GM21723 (cell line): Measurements from ENCODE around the gene ADCY5.

Experiments
- ATAC-seq: cut with Tn5 transposase; IDR thresholded peaks from one replicate; pipeline ENCODE4 v1.9.1; 2021; ENCODE audit warnings: mild to moderate bottlenecking, moderate library complexity; ENCODE audit not compliant: unreplicated experiment

The ADCY5 gene

DNA sequence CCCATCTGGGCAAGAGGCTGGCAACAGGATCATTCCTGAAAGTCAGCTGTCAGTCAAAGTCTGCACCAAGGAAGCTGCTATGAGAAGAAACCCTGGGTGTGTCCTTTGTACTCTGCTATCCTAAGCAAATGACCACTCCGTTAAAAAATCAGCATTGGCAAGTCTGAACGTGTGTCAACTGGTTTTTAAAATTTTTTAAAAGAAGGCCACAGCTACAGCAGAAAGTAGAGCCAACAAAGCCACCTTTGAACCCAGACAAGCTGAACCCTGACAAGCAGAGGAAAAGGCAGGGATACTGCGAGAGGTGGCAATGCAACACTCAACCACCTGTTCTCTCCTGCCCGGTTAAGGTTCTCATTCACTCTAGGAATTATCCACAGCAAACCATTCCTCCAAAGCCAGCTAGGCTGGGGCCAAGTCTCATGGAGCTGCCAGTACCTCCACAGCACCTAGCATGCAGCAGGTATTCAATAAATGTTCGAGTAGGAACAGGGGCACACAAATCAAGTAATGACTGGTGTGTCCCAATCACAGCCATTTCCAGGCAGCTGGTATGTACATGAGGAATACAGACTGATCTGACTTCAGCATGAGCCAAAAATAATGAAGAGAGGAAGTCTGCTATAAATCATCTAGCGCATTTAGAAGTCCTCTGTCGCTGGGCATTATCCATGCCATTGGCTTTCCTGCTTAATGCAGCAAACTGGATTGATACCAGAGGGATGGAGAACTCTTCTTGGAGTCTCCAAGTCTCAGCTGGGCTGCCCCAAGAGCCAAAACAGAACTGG is 76.0 kb downstream of the ADCY5 start:
- no peak for ATAC-seq

DNA sequence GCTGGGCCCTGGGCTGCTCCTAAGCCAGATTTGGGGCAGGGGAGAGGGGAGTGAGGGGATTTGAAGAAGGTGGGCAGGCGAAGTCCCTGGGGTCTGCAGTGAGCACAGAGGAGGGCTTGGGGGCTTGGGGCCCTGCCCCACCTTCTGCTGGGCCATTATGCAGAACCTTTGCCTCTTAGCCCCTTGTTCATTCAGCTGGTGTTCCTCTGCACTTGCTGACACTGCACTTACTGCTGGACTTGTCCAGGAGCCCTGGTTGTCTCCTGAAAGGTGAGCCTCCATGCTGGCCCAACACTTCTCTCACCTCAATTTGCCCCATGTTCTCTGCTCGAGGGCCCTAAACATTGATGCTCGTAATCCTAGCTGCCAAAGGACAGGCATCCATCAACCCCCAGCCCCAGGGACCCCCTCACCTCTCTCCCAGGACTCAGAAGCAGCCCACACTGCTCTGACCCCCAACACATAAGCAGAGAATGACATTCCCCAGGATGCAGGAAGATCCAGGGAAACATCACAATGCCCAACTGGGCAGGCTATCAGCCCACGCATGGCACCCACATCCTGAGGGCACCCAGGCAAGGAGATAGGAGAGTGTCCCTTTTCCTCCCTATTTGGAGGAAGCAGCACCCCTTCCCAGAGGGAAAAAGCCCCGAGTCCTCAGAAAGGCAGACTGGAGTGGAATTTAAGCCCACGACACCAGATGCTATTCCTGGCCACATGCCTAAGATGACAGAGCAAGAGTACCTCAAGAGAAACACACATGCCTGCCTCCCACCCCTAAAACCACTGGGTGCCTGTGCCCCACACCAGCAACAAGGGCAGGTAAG is 76.8 kb downstream of the ADCY5 start:
- ATAC-seq = no peak

DNA sequence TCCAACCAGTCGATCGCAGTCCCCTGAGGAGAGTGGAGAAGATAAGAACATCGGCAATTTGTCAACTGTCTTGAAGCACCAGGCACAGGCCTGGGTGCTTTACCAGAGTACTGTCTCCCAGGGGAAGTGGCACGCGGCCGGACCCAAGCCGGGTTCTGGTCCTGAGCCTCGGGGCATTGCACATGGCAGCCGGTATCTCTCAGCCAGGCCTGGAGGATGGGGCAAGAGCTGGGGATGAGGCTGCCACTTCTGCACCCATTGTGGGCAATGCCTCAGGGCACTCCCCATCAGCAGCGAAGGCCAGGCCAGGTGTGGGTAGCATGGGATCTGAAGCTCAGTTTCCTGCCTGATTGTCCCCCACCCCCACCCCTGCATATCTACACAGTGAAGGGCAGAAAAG is 77.5 kb downstream of the ADCY5 start:
- ATAC-seq = no peak

DNA sequence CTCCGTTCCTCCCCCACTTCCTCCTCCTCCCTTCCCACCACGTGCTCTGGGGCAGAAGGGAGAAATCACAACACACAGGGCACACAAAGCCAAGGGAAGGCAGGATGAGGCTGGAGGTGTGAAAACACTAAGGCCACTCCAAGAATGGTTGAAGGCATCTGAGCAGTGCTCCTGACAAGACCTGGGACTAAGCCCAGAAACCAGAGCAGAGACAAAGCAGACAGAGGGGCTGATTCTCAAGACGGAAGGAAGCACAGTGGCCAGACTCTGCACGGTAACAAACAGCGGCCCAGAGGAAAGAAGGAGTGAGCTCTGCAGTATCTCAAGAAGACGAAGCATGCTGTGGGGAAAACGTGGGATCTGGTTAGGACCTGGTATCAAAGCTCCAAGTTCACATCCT is 78.1 kb downstream of the ADCY5 start:
- no peak for ATAC-seq

DNA sequence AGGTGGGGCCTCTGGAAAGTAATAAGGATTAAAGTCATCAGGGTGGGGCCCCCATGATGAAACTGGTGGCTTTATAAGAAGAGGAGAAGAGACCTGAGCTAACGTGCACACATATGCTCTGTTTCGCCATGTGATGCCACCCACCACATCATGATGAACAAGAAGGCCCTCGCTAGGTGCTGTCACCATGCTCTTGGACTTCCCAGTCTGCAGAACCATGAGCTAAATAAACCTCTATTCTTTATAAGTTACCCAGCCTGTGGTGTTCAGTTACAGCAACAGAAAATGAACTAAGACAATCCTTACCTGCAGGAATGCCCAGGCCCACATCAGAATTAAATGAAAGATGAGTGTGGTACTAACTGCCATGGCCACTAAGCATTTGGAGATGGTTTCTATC is 79.8 kb downstream of the ADCY5 start:
- ATAC-seq = no peak

DNA sequence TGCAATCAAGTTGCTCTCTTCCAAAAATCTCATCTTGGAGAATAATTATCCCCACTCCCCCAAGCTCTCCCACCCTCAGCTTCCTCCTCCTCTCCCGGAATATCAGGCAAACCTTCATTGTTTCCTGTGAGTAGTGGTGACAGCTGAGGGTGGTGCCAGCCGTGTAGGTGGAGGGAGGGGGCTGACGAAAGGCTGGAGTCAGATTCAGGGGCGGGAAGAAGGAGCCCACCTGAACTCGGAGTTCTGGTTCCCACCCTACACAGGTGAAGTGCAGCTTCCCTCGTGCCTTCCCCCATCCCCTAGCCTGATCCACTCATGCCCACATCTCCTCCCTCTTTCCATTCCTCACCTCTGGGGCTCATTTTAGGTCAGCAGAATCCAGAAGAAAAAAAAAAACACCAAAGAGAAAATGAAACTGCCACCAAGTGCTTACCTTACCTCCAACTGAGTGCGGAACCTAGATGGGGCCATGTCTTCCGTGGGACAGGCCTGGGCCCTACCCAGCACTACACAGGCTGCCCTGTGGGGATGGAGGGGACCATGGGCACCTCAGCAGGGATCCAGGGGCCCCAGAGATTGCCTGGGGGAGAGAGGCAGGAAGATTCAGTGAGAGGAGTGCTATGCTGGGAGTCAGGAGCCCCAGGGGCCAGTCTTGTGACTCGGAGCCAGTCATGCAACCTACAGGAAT is 81.3 kb downstream of the ADCY5 start:
- ATAC-seq = no peak

DNA sequence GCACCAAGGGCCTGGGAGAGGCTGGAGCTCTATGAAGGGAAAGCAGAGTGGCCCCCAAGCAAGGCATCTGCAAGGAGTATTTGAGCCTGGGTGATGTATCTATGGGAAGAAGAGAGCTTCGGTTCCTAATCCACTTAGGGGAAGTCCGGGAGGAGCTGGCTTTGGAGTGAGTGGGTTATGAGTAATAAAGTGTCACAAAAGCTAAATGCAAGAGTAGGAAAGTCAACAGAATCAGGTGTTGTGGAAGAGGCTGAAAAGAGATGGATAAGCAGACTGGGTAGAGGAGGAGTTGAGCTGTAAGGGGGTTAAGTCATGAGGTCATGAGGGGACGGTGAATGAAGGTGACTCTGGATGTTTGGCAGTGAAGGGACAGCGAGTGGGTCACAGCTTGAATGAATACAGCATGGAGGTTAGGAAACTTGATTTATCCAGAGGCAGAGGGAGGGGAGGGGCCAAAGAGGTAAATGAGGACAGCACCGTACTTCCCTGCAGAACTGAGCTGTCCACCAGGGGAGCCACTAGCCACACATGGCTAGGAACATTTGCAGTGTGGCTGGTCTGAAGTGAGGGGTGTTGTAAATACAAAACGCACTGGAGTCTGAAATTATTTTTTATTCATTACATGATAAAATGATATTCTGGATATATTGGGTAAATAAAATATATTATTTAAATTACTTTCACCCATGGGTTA is 83.3 kb downstream of the ADCY5 start:
- no peak for ATAC-seq

DNA sequence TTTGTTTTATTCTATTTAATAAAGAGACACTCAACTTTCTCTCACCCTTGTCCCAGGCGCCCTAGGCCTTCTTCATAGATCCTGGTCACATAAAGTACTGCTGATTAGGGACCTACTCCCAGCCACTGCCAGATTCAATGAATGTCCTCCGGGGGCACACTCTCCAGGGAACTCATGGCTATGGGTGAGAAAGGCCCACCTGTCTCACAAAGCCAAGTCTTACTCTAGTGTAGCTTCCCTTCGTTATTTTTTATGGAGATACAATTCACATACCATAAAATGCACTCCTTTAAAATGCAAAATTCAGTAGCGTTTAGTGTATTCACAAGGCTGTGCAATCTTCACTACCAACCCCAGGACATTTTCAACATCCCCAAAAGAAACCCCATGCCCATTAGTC is 87.8 kb downstream of the ADCY5 start:
- ATAC-seq = no peak

DNA sequence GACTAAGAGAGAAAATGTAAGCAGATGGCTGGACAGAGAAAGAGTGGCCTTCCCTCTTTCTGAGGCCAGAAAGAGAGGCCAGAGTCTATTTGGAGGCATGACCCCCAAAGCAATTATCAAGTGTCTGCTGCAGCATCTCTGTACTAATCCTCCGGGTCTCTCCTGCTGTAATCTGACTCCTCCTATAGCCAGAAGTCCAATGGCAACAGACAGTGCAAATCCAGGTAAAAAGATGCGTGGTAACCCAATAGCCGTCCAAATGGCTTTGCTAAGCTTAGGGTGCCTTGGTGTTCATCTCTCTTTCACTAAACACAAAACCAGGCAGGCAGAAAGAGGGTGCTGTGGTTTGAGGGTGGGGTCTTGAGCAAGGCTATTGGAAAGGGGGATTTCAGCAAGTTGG is 91.6 kb downstream of the ADCY5 start:
- ATAC-seq = no peak

DNA sequence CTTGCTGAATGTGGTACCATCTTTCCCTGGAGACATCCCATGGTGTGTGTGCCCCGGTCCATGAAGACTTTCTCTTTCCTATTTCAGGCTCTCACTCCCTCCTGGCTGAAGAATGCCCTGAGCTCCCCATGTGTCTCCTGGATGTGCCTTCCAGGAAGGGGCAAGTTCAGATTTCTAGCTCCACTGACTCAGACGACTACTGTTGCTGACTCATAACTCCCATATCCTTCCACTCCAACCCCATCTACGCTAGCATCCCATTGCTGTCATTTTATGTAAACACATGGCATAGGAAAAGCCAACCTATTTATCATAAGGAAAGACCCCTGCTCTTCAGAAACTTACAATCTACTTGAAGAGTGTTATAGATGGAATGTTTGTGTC is 95.0 kb downstream of the ADCY5 start:
- ATAC-seq = no peak

DNA sequence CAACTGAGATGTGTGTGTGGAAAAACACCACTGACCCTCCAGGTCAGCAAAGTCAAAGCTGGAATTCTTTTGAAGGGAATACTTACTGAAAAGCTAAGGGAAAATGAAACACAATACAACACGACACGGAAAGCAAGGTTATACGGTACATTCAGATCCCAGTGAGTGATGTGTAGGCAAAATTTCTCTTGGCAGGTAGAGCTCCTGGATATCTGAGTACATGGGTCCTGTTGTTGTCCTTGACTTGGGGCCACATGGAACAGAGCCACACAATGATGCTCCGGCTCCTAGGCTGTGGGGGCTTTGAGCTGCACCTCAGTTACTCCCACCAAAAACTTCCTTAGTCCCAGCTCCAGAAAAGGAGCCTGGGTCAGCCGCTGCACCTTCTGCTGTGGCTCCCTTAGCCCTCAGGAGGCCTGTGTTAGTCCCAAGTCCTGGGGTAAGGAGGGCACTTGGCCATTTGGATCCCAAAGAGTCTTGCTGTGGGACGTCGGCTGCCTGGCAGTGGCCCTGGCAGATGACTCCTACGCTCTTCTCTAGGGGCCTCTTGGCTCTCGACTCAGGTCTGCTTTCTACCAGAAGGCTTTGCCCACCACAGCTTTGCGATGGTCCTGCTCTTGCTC is 95.6 kb downstream of the ADCY5 start:
- ATAC-seq = no peak

DNA sequence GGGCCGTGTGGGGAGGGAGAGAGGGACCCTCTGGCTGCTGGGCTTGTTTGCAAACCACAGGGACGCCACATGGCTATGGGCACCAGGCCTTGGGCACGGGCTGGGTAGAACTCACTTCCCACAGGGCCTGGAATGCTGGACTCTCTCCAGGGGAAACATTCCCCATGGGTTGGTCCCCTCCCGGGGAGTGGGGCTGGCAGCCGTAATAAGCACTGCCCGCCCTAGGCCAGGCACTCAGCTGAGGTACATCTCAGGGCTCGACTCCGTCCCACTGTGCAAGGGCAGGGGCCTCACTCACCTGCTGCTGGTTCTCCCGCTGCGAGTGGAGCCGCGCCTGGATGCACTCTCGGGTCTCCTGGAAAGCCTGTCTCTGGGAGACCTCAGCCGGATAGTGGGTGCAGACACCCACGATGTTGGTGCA is 96.7 kb downstream of the ADCY5 start:
- no peak for ATAC-seq

DNA sequence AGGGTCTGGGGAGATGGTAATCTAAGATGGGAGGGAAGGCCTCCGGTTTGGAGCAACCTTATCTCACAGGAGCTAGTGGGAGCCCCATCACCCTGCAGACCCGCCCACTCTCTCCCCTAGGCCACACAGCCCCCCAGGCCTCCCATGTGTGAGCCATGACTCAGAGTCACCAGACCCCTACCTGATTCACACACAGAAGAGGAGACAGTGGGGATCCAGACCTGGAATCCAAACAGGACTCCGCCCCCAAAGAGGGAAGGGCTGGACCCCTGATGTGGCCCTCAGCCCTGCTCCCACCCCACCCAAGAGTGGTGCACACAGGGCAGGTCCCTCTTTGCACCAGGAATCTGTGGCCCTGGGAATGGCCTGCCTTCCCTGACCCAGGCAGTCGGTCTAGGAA is 97.4 kb downstream of the ADCY5 start:
- no peak for ATAC-seq

DNA sequence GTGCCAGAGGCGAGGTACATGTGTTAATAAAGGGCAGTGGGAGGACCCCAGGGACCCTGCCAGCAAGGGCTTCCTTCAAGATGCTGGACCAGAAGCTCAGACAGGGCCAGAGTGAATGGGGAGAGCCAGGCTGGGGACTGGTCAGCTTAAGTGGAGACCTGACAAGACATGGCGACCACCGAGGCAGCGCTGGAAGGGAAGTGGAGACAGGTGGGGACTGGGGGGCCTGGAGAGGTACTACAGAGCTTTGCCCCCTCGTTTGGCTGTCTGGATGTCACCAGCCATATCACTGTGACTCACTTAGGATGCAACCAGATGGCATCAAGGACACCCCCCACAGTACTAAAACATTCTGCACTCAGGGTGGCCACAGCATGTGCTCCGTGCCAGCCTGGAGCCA is 97.9 kb downstream of the ADCY5 start:
- no peak for ATAC-seq

DNA sequence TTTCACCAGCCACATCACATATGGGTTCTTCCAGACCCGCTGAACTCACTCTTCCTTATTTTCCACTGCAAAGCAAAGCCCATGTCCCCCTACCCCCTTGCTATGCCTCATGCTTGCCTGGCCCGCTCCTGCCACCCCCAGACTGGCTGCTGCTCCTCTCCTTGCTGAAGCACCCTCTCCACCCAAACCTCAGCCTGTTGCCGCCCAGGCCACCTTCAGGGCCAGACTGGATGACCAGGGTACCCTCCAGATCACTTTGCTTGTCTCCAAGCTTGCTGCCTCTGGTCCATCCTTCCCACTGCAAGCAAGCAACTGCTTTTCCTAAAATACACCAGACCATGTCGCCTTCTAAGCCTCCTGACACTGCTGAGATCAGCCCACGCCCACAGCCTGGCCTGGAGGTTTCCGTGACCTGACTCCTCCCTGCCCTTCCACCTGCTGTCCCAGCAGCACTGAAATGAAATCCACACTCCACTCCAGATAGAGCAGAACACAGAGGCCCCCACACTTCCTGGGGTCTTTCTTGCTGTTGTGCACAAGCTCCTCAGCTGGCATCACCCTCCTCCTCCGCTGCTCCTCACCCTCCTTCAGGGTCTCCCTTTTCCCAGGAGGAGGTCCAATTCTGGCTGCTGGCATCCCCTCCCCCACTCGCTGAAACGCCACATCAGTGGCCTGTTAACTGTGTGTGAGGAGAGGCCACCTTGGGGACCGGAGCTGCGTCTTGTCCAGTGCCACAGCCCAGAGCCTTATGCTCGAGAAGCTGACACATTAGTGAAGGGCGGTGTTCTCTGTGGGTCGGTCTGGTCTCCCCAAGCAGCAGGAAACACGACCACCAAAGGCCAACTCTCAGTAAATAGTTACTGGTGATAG is 99.1 kb downstream of the ADCY5 start:
- no peak for ATAC-seq

DNA sequence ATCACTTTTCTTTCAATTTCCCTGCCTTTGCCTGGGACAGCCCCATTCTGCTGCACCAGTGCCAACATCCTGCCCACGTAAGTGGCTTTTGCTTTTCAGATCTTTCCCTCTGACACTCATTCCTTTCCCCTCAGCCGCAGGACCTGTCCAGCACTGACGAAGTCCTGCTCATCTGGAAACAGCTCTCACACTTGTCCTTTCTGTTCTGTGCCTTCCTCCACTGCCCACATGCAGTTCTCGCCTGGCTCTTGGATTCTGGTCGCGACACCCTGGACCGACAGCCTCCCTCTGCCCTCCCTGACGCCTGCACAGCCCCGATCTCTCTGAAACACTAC is 99.7 kb downstream of the ADCY5 start:
- ATAC-seq = no peak

DNA sequence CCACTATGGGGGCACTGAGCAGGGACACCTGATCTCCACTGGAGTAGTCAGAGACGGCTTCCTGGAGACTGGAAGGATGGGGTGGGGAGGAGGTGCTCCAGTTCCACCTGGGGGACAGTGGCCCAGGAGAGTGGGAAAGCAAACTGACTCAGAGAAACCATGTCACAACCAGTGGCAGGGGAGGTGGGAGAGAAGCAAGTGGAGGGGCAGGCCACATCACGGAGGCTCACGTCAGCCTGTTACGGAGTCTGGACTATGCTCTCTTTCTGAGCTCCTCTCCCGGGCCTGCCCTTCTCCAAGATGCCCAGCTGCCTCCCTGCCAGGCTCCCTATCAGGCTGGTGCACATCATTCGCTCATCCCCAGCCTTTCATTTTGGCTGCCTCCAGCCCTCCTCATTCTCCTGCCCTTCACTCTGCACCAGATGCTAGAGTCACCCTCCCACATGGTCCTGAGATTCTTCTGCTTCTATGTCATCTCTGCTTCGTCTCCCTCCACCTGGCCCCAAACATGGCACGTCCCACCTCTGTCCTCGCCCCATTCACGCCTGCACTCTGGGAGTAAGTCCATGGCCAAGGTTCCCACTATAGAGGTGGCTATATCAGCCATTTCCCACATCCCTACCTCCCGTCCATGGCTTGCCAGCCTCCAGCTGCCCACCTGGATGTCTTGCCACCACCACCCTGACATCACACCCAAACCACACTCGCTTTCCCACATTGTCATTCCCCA is 100.3 kb downstream of the ADCY5 start:
- ATAC-seq = no peak

DNA sequence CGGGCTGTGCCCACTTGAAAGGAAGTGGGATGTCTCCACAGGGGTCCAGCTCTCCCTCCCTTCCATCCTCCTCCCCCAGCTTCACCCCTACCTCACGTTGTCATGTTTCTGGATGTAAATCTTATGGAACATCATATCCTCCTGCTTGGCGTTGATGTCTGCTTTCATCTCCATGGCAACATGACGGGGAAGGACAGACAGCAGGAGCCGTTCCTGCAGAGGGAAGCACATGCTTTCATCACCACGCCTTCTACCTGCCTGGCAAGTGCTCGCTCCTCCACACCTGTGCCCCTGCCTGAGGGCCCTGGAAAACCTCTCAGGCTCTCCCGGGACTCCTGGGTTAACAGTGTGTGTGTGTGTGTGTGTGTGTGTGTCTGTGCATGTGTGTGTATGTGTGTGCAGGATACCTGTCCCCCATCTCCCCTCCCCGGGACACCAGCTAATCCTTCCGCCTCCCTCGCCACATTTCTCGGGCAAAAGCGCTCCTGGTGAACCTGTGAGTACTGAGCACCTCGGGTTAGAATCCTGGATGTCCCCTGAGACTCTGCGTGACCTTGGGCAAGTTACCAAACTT is 101.1 kb downstream of the ADCY5 start:
- no peak for ATAC-seq

DNA sequence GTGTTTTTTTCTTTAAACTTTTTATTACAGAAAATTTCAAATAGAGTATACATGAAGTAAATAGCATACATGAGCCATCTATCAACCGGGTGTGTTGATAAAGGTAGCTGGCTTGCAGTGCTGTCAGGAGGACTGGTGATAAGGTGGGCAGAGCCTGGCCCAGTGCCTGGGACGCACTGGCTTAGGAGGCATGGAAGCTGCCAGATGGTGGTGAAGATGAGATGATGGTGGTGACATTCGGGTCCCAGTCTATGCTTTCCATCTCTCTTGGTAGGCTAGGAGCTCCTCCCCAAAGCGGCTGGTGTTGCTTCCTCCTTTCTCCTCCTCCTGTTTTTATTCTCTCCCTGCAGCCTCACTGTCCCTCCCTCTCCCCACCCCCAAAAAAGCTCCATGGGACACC is 101.7 kb downstream of the ADCY5 start:
- ATAC-seq = no peak
